Measurements from ENCODE around the gene GNAI2.

DNA sequence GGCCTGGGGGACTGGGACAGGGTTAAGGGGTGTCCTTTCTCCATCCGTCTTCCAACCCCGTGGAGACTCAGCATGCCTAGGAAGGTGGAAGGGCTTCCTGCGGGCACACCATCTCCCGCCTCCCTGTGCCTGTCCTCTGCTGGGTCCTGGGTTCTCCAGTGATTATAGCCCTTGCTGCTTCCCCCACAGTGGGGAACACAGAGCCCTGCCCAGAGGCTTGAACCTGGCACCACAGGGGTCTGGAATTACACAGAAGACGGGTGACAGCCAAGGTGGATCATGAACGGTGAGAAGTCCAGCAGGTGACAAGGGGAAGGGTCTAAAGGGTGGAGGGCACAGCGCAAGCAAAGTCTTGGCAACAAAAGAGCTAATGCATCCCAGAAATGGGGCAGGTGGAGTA lies 26.8 kb downstream of the GNAI2 start:
- TF ChIP-seq, protein P1, sequence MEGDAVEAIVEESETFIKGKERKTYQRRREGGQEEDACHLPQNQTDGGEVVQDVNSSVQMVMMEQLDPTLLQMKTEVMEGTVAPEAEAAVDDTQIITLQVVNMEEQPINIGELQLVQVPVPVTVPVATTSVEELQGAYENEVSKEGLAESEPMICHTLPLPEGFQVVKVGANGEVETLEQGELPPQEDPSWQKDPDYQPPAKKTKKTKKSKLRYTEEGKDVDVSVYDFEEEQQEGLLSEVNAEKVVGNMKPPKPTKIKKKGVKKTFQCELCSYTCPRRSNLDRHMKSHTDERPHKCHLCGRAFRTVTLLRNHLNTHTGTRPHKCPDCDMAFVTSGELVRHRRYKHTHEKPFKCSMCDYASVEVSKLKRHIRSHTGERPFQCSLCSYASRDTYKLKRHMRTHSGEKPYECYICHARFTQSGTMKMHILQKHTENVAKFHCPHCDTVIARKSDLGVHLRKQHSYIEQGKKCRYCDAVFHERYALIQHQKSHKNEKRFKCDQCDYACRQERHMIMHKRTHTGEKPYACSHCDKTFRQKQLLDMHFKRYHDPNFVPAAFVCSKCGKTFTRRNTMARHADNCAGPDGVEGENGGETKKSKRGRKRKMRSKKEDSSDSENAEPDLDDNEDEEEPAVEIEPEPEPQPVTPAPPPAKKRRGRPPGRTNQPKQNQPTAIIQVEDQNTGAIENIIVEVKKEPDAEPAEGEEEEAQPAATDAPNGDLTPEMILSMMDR (IDR thresholded peaks at IDR 0.05) = no peak
- TF ChIP-seq POLR2A (IDR thresholded peaks at IDR 0.05) = no peak

Measured in adrenal gland (tissue), 5 donors.